Panc1 (cell line): Measurements from ENCODE around the gene ANXA3. TPM values are rescaled to one million over a fixed set of nuclear protein-coding genes. Genes with fewer than 3 reads are reported as not detected.

Experiments
- ATAC-seq: fragments of 200-7000 bp; cut with Tn5 transposase; 2 replicates; pipeline ENCODE4 v1.9.1; 2020; ENCODE audit warnings: mild to moderate bottlenecking, moderate library complexity
- BruUV-seq: library from RNA; stranded (reverse); fragments of 400-500 nt; replicated peaks from 2 replicates; lab custom pipeline; 2021; lab: Mats Ljungman, UMichigan
- CTCF ChIA-PET: fragments of 300-600 bp; sonication (Branson Sonifier 250); formaldehyde crosslinking; loops from one replicate; lab custom pipeline; 2022; ENCODE audit warnings: antibody characterized with exemption; lab: Charles Lee
- POLR2A ChIA-PET: fragments of 300-600 bp; sonication (Branson Sonifier 250); formaldehyde crosslinking; loops from one replicate; lab custom pipeline; 2022; ENCODE audit warnings: antibody characterized with exemption; lab: Charles Lee
- DNase-seq: peaks from one replicate; pipeline ENCODE4 v3.0.0-alpha.2; 2010; ENCODE audit warnings: low read depth, low spot score
- H3K27ac ChIP-seq: 2 replicates; pipeline ENCODE4 v1.5.1; 2011; ENCODE audit warnings: mild to moderate bottlenecking, low read length, inconsistent platforms
- H3K27me3 ChIP-seq: fragments of 200-500 bp; sonication (Bioruptor generic); 2 replicates; pipeline ENCODE4 v1.6.0; 2014; ENCODE audit warnings: low read length, inconsistent platforms; ENCODE audit not compliant: control insufficient read depth, insufficient read depth
- H3K36me3 ChIP-seq: fragments of 200-500 bp; sonication (Bioruptor generic); 2 replicates; pipeline ENCODE4 v1.5.1; 2014; ENCODE audit warnings: inconsistent platforms, mild to moderate bottlenecking, low read length, moderate library complexity; ENCODE audit not compliant: control insufficient read depth, insufficient read depth
- H3K4me1 ChIP-seq: 2 replicates; pipeline ENCODE4 v1.5.1; 2011; ENCODE audit warnings: inconsistent platforms, mild to moderate bottlenecking, low read length, moderate library complexity; ENCODE audit not compliant: control insufficient read depth, insufficient read depth
- H3K4me3 ChIP-seq, 2 experiments: 2 replicates each; pipeline ENCODE4 v1.5.1; 2011 to 2012; ENCODE audit warnings: low read depth in 2 of 2, low read length in 2 of 2, mild to moderate bottlenecking in 2 of 2, inconsistent platforms in 1 of 2, moderate library complexity in 1 of 2
- H3K9me3 ChIP-seq: fragments of 200-500 bp; sonication (Bioruptor generic); 2 replicates; pipeline ENCODE4 v1.5.1; 2014; ENCODE audit warnings: low read depth, mild to moderate bottlenecking, inconsistent platforms, low read length, moderate library complexity; ENCODE audit not compliant: control insufficient read depth, insufficient read depth
- CTCF ChIP-seq: fragments of 450-650 bp; IDR thresholded peaks from 2 replicates; pipeline ENCODE4 v1.5.1; 2017; ENCODE audit warnings: mild to moderate bottlenecking
- POLR2AphosphoS5 ChIP-seq: IDR thresholded peaks from 2 replicates; pipeline ENCODE4 v1.6.1; 2012; ENCODE audit warnings: mild to moderate bottlenecking, low read depth, low read length, moderate library complexity
- REST ChIP-seq, 2 experiments: IDR thresholded peaks; 2 replicates each; pipeline ENCODE4 v1.6.1; 2011 to 2012; ENCODE audit warnings: low read depth in 2 of 2, control low read depth in 1 of 2, low read length in 1 of 2, mild to moderate bottlenecking in 1 of 2, moderate library complexity in 1 of 2; ENCODE audit not compliant: insufficient read depth in 1 of 2
- SIN3A ChIP-seq: IDR thresholded peaks from 2 replicates; pipeline ENCODE4 v1.6.1; 2012; ENCODE audit warnings: low read depth, mild to moderate bottlenecking, low read length, moderate library complexity, borderline replicate concordance; ENCODE audit not compliant: insufficient read depth
- TCF7L2 ChIP-seq: IDR thresholded peaks from 2 replicates; pipeline ENCODE4 v1.6.1; 2011; ENCODE audit warnings: mild to moderate bottlenecking, low read depth, low read length, inconsistent platforms
- in situ Hi-C: cut with HindIII; loops from 2 replicates; pipeline ENCODE4 v1.10.0; 2016; ENCODE audit warnings: low sequenced_read_pairs, low pct_unique_long_range_greater_than_20kb
- intact Hi-C: fragments of 100-400 bp; cut with micrococcal nuclease; formaldehyde crosslinking; loops from one replicate; pipeline ENCODE4 v1.10.0; 2022; ENCODE audit not compliant: unreplicated experiment
- total RNA-seq: library from RNA; stranded (reverse); gene quantifications from one replicate; pipeline ENCODE4 v1.2.1, GENCODE V29; 2021; ENCODE audit not compliant: unreplicated experiment

ANXA3 gene
- total RNA-seq, 1 experiment from 2014 or later, result 1.5 TPM

- DNase-seq, result no peak
- Histone ChIP-seq H3K4me3 (no peak overlapping the region), H3K27me3 (no peaks in the 10 kb centered on the region), H3K36me3 (no peaks in the 10 kb centered on the region), H3K4me1 (no peaks in the 10 kb centered on the region), H3K9me3 (no peaks in the 10 kb centered on the region), H3K27ac (no peak overlapping the region)
- intact Hi-C loops, result loop anchor here (5.0 kb wide), 1 partner anchor 453 kb away; the partner anchor contains the start of gene FRAS1
- no peak for ATAC-seq
- in situ Hi-C loops, result no loop called here
- TF ChIP-seq POLR2AphosphoS5 (no peak), CTCF (no peak), SIN3A (no peak), TCF7L2 (no peak), REST (IDR thresholded peaks at IDR 0.05; ENCODE audit: insufficient read depth in 1 of 2, low read depth in 2 of 2, low read length in 1 of 2) (no peak)
- no TSS peak for BruUV-seq
- ChIA-PET POLR2A (no interaction called here), CTCF (no interaction called here)
Measured at GRCh38 chr4:78510681-78511080, 40.9 kb upstream of the ANXA3 start.

GRCh38 chr4:78512357-78512920 lies 39.1 kb upstream of the ANXA3 start:
- no peak for ATAC-seq
- CTCF ChIA-PET, result no interaction called here
- BruUV-seq, result no TSS peak

More at GRCh38 chr4:78512357-78512920, 39.1 kb upstream of the ANXA3 start:
- H3K36me3 ChIP-seq, result no peaks in the 10 kb centered on the region
- H3K9me3 ChIP-seq, result no peaks in the 10 kb centered on the region
- H3K4me1 ChIP-seq, result no peaks in the 10 kb centered on the region
- DNase-seq, result no peak
- H3K27ac ChIP-seq, result no peak overlapping the region
- in situ Hi-C loops, result no loop called here
- H3K27me3 ChIP-seq, result no peaks in the 10 kb centered on the region
- no peak overlapping the region for H3K4me3 ChIP-seq
- intact Hi-C loops, result loop anchor here (5.0 kb wide), 1 partner anchor 455 kb away; the partner anchor contains the start of gene FRAS1
- TF ChIP-seq SIN3A, result no peak
- no peak for TF ChIP-seq POLR2AphosphoS5
- TF ChIP-seq TCF7L2, result no peak
- TF ChIP-seq REST (IDR thresholded peaks at IDR 0.05; ENCODE audit: insufficient read depth in 1 of 2, low read depth in 2 of 2, low read length in 1 of 2), result no peak
- no peak for TF ChIP-seq CTCF
- POLR2A ChIA-PET, result no interaction called here
